ENCODE data around the gene KCNH5. TPM values are rescaled to one million over a fixed set of nuclear protein-coding genes. Genes with fewer than 3 reads are reported as not detected.

KCNH5 gene
- polyA plus RNA-seq, 6 donors from 2014 or later, result not detected

GRCh38 chr14:62739647-62740046 lies 305.6 kb downstream of the KCNH5 start:
- Mint-ChIP-seq H3K27ac (no peak overlapping the region), H3K4me1 (no peaks in the 10 kb centered on the region), H3K9me3 (peaks cover 0 to 4% (median 0%) of the 10 kb centered on the region in 7 donors), H3K4me3 (no peak overlapping the region), H3K27me3 (no peaks in the 10 kb centered on the region), H3K36me3 (no peaks in the 10 kb centered on the region)
- DNase-seq, result no peak
- no peak for ATAC-seq (ENCODE audit: low read depth in 2 of 2)

GRCh38 chr14:62736048-62737043 lies 308.9 kb downstream of the KCNH5 start:
- H3K9me3 Mint-ChIP-seq, result peaks cover 0 to 4% (median 0%) of the 10 kb centered on the region in 7 donors
- no peaks in the 10 kb centered on the region for H3K27me3 Mint-ChIP-seq
- no peak for ATAC-seq (ENCODE audit: low read depth in 2 of 2)
- no peaks in the 10 kb centered on the region for H3K36me3 Mint-ChIP-seq
- no peak for DNase-seq
- H3K27ac Mint-ChIP-seq, result no peak overlapping the region
- no peak overlapping the region for H3K4me3 Mint-ChIP-seq
- no peaks in the 10 kb centered on the region for H3K4me1 Mint-ChIP-seq

- H3K36me3 Mint-ChIP-seq, result no peaks in the 10 kb centered on the region
- no peak overlapping the region for H3K27ac Mint-ChIP-seq
- no peaks in the 10 kb centered on the region for H3K4me1 Mint-ChIP-seq
- no peak overlapping the region for H3K4me3 Mint-ChIP-seq
- peaks cover 0 to 4% (median 0%) of the 10 kb centered on the region in 7 donors for H3K9me3 Mint-ChIP-seq
- DNase-seq (no peak), ATAC-seq (ENCODE audit: low read depth in 2 of 2) (no peak)
- no peaks in the 10 kb centered on the region for H3K27me3 Mint-ChIP-seq
Measured at GRCh38 chr14:62734831-62735230, 310.4 kb downstream of the KCNH5 start.

- H3K4me3 Mint-ChIP-seq, result no peak overlapping the region
- ATAC-seq (ENCODE audit: low read depth in 2 of 2), result no peak
Measured at GRCh38 chr14:62722406-62722805, 322.9 kb downstream of the KCNH5 start.

GRCh38 chr14:62718629-62719028 lies 326.6 kb downstream of the KCNH5 start:
- no peaks in the 10 kb centered on the region for H3K36me3 Mint-ChIP-seq
- DNase-seq, result no peak
- H3K27me3 Mint-ChIP-seq, result no peaks in the 10 kb centered on the region
- no peaks in the 10 kb centered on the region for H3K4me1 Mint-ChIP-seq
- ATAC-seq (ENCODE audit: low read depth in 2 of 2), result no peak
- no peak overlapping the region for H3K4me3 Mint-ChIP-seq
- peaks cover 0 to 7% (median 0%) of the 10 kb centered on the region in 7 donors for H3K9me3 Mint-ChIP-seq
- H3K27ac Mint-ChIP-seq, result no peak overlapping the region

More at GRCh38 chr14:62722406-62722805, 322.9 kb downstream of the KCNH5 start:
- Mint-ChIP-seq H3K9me3 (peaks cover 0 to 7% (median 0%) of the 10 kb centered on the region in 7 donors), H3K27me3 (no peaks in the 10 kb centered on the region), H3K36me3 (no peaks in the 10 kb centered on the region), H3K27ac (no peak overlapping the region), H3K4me1 (no peaks in the 10 kb centered on the region)
- no peak for DNase-seq

DNA sequence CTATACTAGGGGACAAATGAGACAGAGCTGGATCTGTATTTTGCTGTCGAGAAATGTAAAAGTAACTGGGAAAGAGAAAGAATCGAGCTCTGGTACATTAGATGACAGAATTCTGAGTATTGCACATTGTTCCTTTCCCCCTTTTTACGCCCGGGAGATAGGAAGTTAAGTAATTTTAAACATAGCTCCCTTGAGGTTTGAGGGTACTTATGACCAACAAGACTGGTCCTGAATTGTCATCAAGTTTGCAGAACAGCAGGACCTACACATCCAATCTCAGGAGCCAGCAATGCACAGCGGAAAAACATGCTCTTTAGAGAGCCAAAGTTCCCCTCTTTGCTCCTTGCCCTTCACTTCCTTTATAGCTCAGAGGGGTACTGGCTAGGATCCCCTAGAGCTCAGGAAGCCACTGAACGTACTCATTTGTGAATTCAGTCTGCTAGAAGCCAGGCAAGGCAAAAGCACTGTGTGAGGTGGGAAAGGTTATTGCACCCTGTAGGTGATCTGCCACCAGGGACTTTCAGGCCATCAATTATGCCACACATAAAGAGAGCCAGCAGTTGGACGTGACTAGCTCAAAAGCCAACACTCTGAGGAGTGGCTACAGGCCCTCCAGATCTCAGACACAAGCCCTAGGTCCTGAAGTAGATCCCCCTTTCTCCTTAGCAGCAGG lies 333.8 kb downstream of the KCNH5 start:
- no peaks in the 10 kb centered on the region for H3K36me3 Mint-ChIP-seq
- no peak overlapping the region for H3K27ac Mint-ChIP-seq
- DNase-seq, result no peak
- H3K27me3 Mint-ChIP-seq, result no peaks in the 10 kb centered on the region
- no peak for ATAC-seq (ENCODE audit: low read depth in 2 of 2)
- no peaks in the 10 kb centered on the region for H3K4me1 Mint-ChIP-seq
- H3K9me3 Mint-ChIP-seq, result peaks cover 0 to 5% (median 0%) of the 10 kb centered on the region in 7 donors
- H3K4me3 Mint-ChIP-seq, result no peak overlapping the region

DNA sequence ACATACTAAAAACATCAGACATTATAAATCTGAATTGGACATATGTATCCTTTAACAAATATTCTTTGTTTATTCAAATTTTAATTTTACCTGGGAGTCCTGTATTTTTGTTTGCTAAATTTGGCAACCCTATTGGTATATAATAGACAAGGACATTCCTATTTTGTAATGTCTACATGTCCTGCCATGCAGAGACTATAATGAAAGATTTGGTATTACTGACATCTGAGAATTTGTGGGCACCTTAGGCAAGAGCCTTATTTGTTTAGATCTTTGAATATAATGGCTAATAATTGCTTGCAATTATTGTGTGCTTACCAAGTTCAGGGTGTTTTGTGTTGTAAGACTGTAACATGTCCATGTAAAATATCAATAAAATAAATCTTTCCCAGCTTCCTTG lies 334.4 kb downstream of the KCNH5 start:
- H3K4me1 Mint-ChIP-seq, result no peaks in the 10 kb centered on the region
- peaks cover 0 to 3% (median 0%) of the 10 kb centered on the region in 7 donors for H3K9me3 Mint-ChIP-seq
- ATAC-seq (ENCODE audit: low read depth in 2 of 2) (no peak), DNase-seq (no peak)
- H3K27ac Mint-ChIP-seq, result no peak overlapping the region
- no peak overlapping the region for H3K4me3 Mint-ChIP-seq
- no peaks in the 10 kb centered on the region for H3K36me3 Mint-ChIP-seq
- H3K27me3 Mint-ChIP-seq, result no peaks in the 10 kb centered on the region

- no peak for DNase-seq
- no peaks in the 10 kb centered on the region for H3K4me1 Mint-ChIP-seq
- H3K36me3 Mint-ChIP-seq, result no peaks in the 10 kb centered on the region
- H3K27me3 Mint-ChIP-seq, result no peaks in the 10 kb centered on the region
- H3K9me3 Mint-ChIP-seq, result peaks cover 0 to 2% (median 0%) of the 10 kb centered on the region in 7 donors
- H3K27ac Mint-ChIP-seq, result no peak overlapping the region
- no peak for ATAC-seq (ENCODE audit: low read depth in 2 of 2)
- H3K4me3 Mint-ChIP-seq, result no peak overlapping the region
Measured at GRCh38 chr14:62709773-62710172, 335.5 kb downstream of the KCNH5 start.

GRCh38 chr14:62706217-62706616 lies 339.0 kb downstream of the KCNH5 start:
- DNase-seq, result no peak
- Mint-ChIP-seq H3K27ac (no peak overlapping the region), H3K4me3 (no peak overlapping the region), H3K36me3 (no peaks in the 10 kb centered on the region), H3K4me1 (no peaks in the 10 kb centered on the region), H3K9me3 (peaks cover 0 to 2% (median 0%) of the 10 kb centered on the region in 7 donors), H3K27me3 (no peaks in the 10 kb centered on the region)
- no peak for ATAC-seq (ENCODE audit: low read depth in 2 of 2)

GRCh38 chr14:62697461-62697860 lies 347.8 kb downstream of the KCNH5 start:
- no peak for DNase-seq
- no peak overlapping the region for H3K4me3 Mint-ChIP-seq
- H3K27ac Mint-ChIP-seq, result no peak overlapping the region
- no peaks in the 10 kb centered on the region for H3K27me3 Mint-ChIP-seq
- peaks cover 0 to 5% (median 0%) of the 10 kb centered on the region in 7 donors for H3K9me3 Mint-ChIP-seq
- H3K36me3 Mint-ChIP-seq, result no peaks in the 10 kb centered on the region
- H3K4me1 Mint-ChIP-seq, result no peaks in the 10 kb centered on the region
- ATAC-seq (ENCODE audit: low read depth in 2 of 2), result no peak

GRCh38 chr14:62696929-62697328 lies 348.3 kb downstream of the KCNH5 start:
- H3K36me3 Mint-ChIP-seq, result no peaks in the 10 kb centered on the region
- H3K4me1 Mint-ChIP-seq, result no peaks in the 10 kb centered on the region
- DNase-seq (no peak), ATAC-seq (ENCODE audit: low read depth in 2 of 2) (no peak)
- H3K27me3 Mint-ChIP-seq, result no peaks in the 10 kb centered on the region
- peaks cover 0 to 5% (median 0%) of the 10 kb centered on the region in 7 donors for H3K9me3 Mint-ChIP-seq
- no peak overlapping the region for H3K4me3 Mint-ChIP-seq
- H3K27ac Mint-ChIP-seq, result no peak overlapping the region

GRCh38 chr14:62696331-62696924 lies 348.8 kb downstream of the KCNH5 start:
- Mint-ChIP-seq H3K9me3 (peaks cover 0 to 5% (median 0%) of the 10 kb centered on the region in 7 donors), H3K4me3 (no peak overlapping the region), H3K4me1 (no peaks in the 10 kb centered on the region), H3K27ac (no peak overlapping the region), H3K36me3 (no peaks in the 10 kb centered on the region), H3K27me3 (no peaks in the 10 kb centered on the region)
- no peak for ATAC-seq (ENCODE audit: low read depth in 2 of 2)
- DNase-seq, result no peak

- Mint-ChIP-seq H3K4me1 (no peaks in the 10 kb centered on the region), H3K36me3 (no peaks in the 10 kb centered on the region)
Measured at GRCh38 chr14:62694075-62694474, 351.2 kb downstream of the KCNH5 start.

More at GRCh38 chr14:62694075-62694474, 351.2 kb downstream of the KCNH5 start:
- no peaks in the 10 kb centered on the region for H3K27me3 Mint-ChIP-seq
- peaks cover 0 to 6% (median 2%) of the 10 kb centered on the region in 7 donors for H3K9me3 Mint-ChIP-seq
- H3K4me3 Mint-ChIP-seq, result no peak overlapping the region
- ATAC-seq (ENCODE audit: low read depth in 2 of 2) (no peak), DNase-seq (no peak)
- no peak overlapping the region for H3K27ac Mint-ChIP-seq

Measured in naive B cell (primary cell).